GM18502 (cell line): ENCODE measurements around the gene CTSD.

Source experiments
- ATAC-seq: cut with Tn5 transposase; IDR thresholded peaks from one replicate; pipeline ENCODE4 v1.9.1; 2021; ENCODE audit warnings: mild to moderate bottlenecking; ENCODE audit not compliant: unreplicated experiment, poor library complexity

CTSD gene

GRCh38 chr11:1746956-1747752, 16.6 kb downstream of the CTSD start:
- no peak for ATAC-seq

- no peak for ATAC-seq
Measured at GRCh38 chr11:1746511-1746931, 17.2 kb downstream of the CTSD start.

GRCh38 chr11:1745701-1746320, 17.9 kb downstream of the CTSD start:
- no peak for ATAC-seq

GRCh38 chr11:1744891-1745700, 18.6 kb downstream of the CTSD start:
- ATAC-seq: no peak

GRCh38 chr11:1744137-1744886, 19.4 kb downstream of the CTSD start:
- ATAC-seq: no peak

- no peak for ATAC-seq
Measured at GRCh38 chr11:1743585-1744136, 20.1 kb downstream of the CTSD start.

GRCh38 chr11:1742869-1743584, 20.7 kb downstream of the CTSD start:
- ATAC-seq: no peak

- no peak for ATAC-seq
Measured at GRCh38 chr11:1742371-1742770, 21.4 kb downstream of the CTSD start.

- no peak for ATAC-seq
Measured at GRCh38 chr11:1741741-1742140, 22.0 kb downstream of the CTSD start.

- ATAC-seq: no peak
Measured at GRCh38 chr11:1740786-1741530, 22.8 kb downstream of the CTSD start.

- ATAC-seq: no peak
Measured at GRCh38 chr11:1739576-1739975, 24.2 kb downstream of the CTSD start.

- no peak for ATAC-seq
Measured at GRCh38 chr11:1738380-1738779, 25.3 kb downstream of the CTSD start.

GRCh38 chr11:1737080-1737757, 26.5 kb downstream of the CTSD start:
- no peak for ATAC-seq

GRCh38 chr11:1736447-1736992, 27.2 kb downstream of the CTSD start:
- ATAC-seq: no peak

- no peak for ATAC-seq
Measured at GRCh38 chr11:1735271-1735670, 28.5 kb downstream of the CTSD start.

GRCh38 chr11:1734641-1735081, 29.1 kb downstream of the CTSD start:
- ATAC-seq: no peak

- no peak for ATAC-seq
Measured at GRCh38 chr11:1733716-1734640, 29.7 kb downstream of the CTSD start.
